Measurements from ENCODE around the gene GLI2. TPM values are rescaled to one million over a fixed set of nuclear protein-coding genes. Genes with fewer than 3 reads are reported as not detected.

Gene GLI2
- total and polyA plus RNA-seq, 9 of the 15 experiments (the other 6 are each of a cell fraction or from before 2014, with no cell fraction given): 0.24 TPM; not detected in 8

- intact Hi-C loops (cut with micrococcal nuclease): no loop called here
- Histone ChIP-seq H3K27ac (ENCODE audit: extremely low read depth, low read depth, low read length) (no peak overlapping the region), H3K4me2 (ENCODE audit: insufficient read depth, low read length) (no peak overlapping the region), H3K36me3 (ENCODE audit: control insufficient read depth, insufficient read depth, low read length) (no peaks in the 10 kb centered on the region), H3K4me1 (replicated peaks in 1 of 2; ENCODE audit: control insufficient read depth in 2 of 2, insufficient read depth in 2 of 2, low read length in 2 of 2) (no peaks in the 10 kb centered on the region), H2AFZ (ENCODE audit: low read depth, low read length) (no peak overlapping the region), H3K27me3 (ENCODE audit: control insufficient read depth in 2 of 2, insufficient read depth in 2 of 2, low read length in 2 of 2) (peaks cover 8 to 84% of the 10 kb centered on the region in 2 experiments; a peak in 4 of 5 replicates), H3K9ac (ENCODE audit: insufficient read depth in 1 of 2, low read depth in 2 of 2, low read length in 2 of 2) (no peak overlapping the region; a peak in 1 of 4 replicates), H4K20me1 (replicated peaks; ENCODE audit: control insufficient read depth, insufficient read depth, low read length) (peaks cover 13% of the 10 kb centered on the region; the same call in 1 of the 2 replicates), H3K9me3 (replicated peaks; ENCODE audit: control insufficient read depth, insufficient read depth, low read depth, low read length) (no peaks in the 10 kb centered on the region), H3K79me2 (ENCODE audit: control insufficient read depth, insufficient read depth, low read length) (no peaks in the 10 kb centered on the region), H3K4me3 (no peak overlapping the region), H3K9me1 (ENCODE audit: control insufficient read depth, insufficient read depth, low read length) (no peaks in the 10 kb centered on the region)
- TF ChIP-seq STAT5B (CRISPR knock-in tag; IDR thresholded peaks at IDR 0.05) (no peak), SIX5 (IDR thresholded peaks at IDR 0.05; ENCODE audit: borderline replicate concordance in 1 of 2, insufficient read depth in 1 of 2, low read depth in 1 of 2, low read length in 2 of 2) (no peak), CBX2 (IDR thresholded peaks at IDR 0.05; ENCODE audit: insufficient read depth, low read length, poor library complexity, severe bottlenecking) (no peak)
- 0% methylated on average over 13 of the region's 15 CpGs for WGBS (ENCODE audit: insufficient coverage, low coverage, missing lambda C conversion rate)
- ATAC-seq (no peak), DNase-seq (ENCODE audit: extremely low read depth in 1 of 4, low spot score in 3 of 4) (no peak), FAIRE-seq (no peak)
- in situ Hi-C loops (cut with MboI): no loop called here
- POLR2A ChIA-PET: interaction anchor here (1.2 kb wide), 1 partner anchor 9 kb away, joined by 4 read pairs; no protein-coding TSS in a partner anchor
- CTCF ChIA-PET (ENCODE audit: low intra/inter-chr PET ratio): no interaction called here
- no TSS peak for BruUV-seq (replicated peaks)
Measured at GRCh38 chr2:120775801-120776589, 40.3 kb downstream of the GLI2 start.

DNA sequence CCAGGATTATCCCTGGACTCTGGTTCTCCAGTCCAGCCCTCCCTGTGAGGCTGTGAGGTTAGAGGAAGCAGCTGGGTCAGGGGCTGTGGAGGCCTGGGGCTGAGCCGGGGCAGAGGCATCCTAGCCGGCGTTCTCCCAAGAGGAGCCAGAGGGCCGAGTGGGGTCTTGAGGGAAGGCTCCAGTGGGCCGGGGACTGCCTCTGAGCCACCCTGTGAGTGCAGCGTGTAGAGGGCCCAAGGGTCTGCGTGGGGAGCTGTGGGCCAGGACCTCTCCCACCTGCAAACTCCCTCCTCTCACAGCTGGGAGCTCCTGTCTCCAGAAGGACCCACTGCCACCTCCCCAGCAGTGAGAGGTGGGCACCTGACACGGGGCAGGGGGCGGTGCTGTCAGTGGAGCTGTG is 41.0 kb downstream of the GLI2 start:
- Histone ChIP-seq H3K79me2 (ENCODE audit: control insufficient read depth, insufficient read depth, low read length) (no peaks in the 10 kb centered on the region), H3K27ac (ENCODE audit: extremely low read depth, low read depth, low read length) (no peak overlapping the region), H4K20me1 (replicated peaks; ENCODE audit: control insufficient read depth, insufficient read depth, low read length) (peaks cover 13% of the 10 kb centered on the region; the same call in 1 of the 2 replicates), H3K4me3 (no peak overlapping the region), H3K9ac (ENCODE audit: insufficient read depth in 1 of 2, low read depth in 2 of 2, low read length in 2 of 2) (no peak overlapping the region; a peak in 1 of 4 replicates), H2AFZ (ENCODE audit: low read depth, low read length) (no peak overlapping the region), H3K9me1 (ENCODE audit: control insufficient read depth, insufficient read depth, low read length) (no peaks in the 10 kb centered on the region), H3K4me2 (ENCODE audit: insufficient read depth, low read length) (no peak overlapping the region), H3K9me3 (replicated peaks; ENCODE audit: control insufficient read depth, insufficient read depth, low read depth, low read length) (no peaks in the 10 kb centered on the region), H3K4me1 (replicated peaks in 1 of 2; ENCODE audit: control insufficient read depth in 2 of 2, insufficient read depth in 2 of 2, low read length in 2 of 2) (no peaks in the 10 kb centered on the region), H3K27me3 (ENCODE audit: control insufficient read depth in 2 of 2, insufficient read depth in 2 of 2, low read length in 2 of 2) (peaks cover 8 to 80% of the 10 kb centered on the region in 2 experiments; a peak in 4 of 5 replicates), H3K36me3 (ENCODE audit: control insufficient read depth, insufficient read depth, low read length) (no peaks in the 10 kb centered on the region)
- FAIRE-seq: no peak
- WGBS (ENCODE audit: insufficient coverage, low coverage, missing lambda C conversion rate): 0% methylated on average over 7 of the region's 9 CpGs
- no peak for ATAC-seq
- no TSS peak for BruUV-seq (replicated peaks)
- ChIA-PET CTCF (ENCODE audit: low intra/inter-chr PET ratio) (no interaction called here), POLR2A (no interaction called here)
- no peak for DNase-seq (ENCODE audit: extremely low read depth in 1 of 4, low spot score in 3 of 4)
- in situ Hi-C loops (cut with MboI) (no loop called here), intact Hi-C loops (cut with micrococcal nuclease) (no loop called here)
- TF ChIP-seq SAP30 (IDR thresholded peaks at IDR 0.05; ENCODE audit: borderline replicate concordance, insufficient read depth, low read depth, low read length, poor library complexity, severe bottlenecking): no peak
- TF ChIP-seq, protein P1, sequence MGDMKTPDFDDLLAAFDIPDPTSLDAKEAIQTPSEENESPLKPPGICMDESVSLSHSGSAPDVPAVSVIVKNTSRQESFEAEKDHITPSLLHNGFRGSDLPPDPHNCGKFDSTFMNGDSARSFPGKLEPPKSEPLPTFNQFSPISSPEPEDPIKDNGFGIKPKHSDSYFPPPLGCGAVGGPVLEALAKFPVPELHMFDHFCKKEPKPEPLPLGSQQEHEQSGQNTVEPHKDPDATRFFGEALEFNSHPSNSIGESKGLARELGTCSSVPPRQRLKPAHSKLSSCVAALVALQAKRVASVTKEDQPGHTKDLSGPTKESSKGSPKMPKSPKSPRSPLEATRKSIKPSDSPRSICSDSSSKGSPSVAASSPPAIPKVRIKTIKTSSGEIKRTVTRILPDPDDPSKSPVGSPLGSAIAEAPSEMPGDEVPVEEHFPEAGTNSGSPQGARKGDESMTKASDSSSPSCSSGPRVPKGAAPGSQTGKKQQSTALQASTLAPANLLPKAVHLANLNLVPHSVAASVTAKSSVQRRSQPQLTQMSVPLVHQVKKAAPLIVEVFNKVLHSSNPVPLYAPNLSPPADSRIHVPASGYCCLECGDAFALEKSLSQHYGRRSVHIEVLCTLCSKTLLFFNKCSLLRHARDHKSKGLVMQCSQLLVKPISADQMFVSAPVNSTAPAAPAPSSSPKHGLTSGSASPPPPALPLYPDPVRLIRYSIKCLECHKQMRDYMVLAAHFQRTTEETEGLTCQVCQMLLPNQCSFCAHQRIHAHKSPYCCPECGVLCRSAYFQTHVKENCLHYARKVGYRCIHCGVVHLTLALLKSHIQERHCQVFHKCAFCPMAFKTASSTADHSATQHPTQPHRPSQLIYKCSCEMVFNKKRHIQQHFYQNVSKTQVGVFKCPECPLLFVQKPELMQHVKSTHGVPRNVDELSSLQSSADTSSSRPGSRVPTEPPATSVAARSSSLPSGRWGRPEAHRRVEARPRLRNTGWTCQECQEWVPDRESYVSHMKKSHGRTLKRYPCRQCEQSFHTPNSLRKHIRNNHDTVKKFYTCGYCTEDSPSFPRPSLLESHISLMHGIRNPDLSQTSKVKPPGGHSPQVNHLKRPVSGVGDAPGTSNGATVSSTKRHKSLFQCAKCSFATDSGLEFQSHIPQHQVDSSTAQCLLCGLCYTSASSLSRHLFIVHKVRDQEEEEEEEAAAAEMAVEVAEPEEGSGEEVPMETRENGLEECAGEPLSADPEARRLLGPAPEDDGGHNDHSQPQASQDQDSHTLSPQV (IDR thresholded peaks at IDR 0.05): no peak
- TF ChIP-seq SREBF1 (IDR thresholded peaks at IDR 0.05; ENCODE audit: borderline replicate concordance, low read depth, low read length): no peak
- TF ChIP-seq GTF2A2 (tag; IDR thresholded peaks at IDR 0.05): no peak
- no peak for TF ChIP-seq ZNF589 (CRISPR knock-in tag; IDR thresholded peaks at IDR 0.05; ENCODE audit: low read depth)
- TF ChIP-seq TCF3 (CRISPR knock-in tag; IDR thresholded peaks at IDR 0.05): no peak

All from K562 (cell line).